DOHH2 (cell line): ENCODE measurements around the gene MCUR1.

Experiments used
- H3F3A ChIP-seq: fragments of 200-600 bp; sonication (generic), shearing (Covaris generic); 2 replicates; pipeline ENCODE4 v1.6.0; 2016; ENCODE audit warnings: antibody characterized with exemption, mild to moderate bottlenecking; ENCODE audit not compliant: control insufficient read depth, insufficient read depth
- H3K27ac ChIP-seq: fragments of 200-600 bp; sonication (generic); 2 replicates; pipeline ENCODE4 v1.5.1; 2014; ENCODE audit warnings: low read depth, mild to moderate bottlenecking, low read length, moderate library complexity
- H3K27me3 ChIP-seq: fragments of 200-600 bp; sonication (generic); 2 replicates; pipeline ENCODE4 v1.6.1; 2014; ENCODE audit warnings: mild to moderate bottlenecking, low read length, mixed read lengths; ENCODE audit not compliant: control insufficient read depth
- H3K36me3 ChIP-seq: fragments of 200-600 bp; sonication (generic); 2 replicates; pipeline ENCODE4 v1.6.1; 2014; ENCODE audit warnings: mild to moderate bottlenecking, low read length, moderate library complexity, mixed read lengths; ENCODE audit not compliant: control insufficient read depth
- H3K4me1 ChIP-seq: fragments of 200-600 bp; sonication (generic); 2 replicates; pipeline ENCODE4 v1.6.1; 2014; ENCODE audit warnings: mild to moderate bottlenecking, low read length, mixed read lengths; ENCODE audit not compliant: control insufficient read depth
- H3K4me2 ChIP-seq: fragments of 200-600 bp; sonication (generic); 2 replicates; pipeline ENCODE4 v1.6.0; 2014; ENCODE audit warnings: mild to moderate bottlenecking, low read length, moderate library complexity
- H3K4me3 ChIP-seq: fragments of 200-600 bp; sonication (generic); 2 replicates; pipeline ENCODE4 v1.5.1; 2014; ENCODE audit warnings: mild to moderate bottlenecking, low read length, mixed read lengths
- H3K79me2 ChIP-seq: fragments of 200-600 bp; sonication (generic); 2 replicates; pipeline ENCODE4 v1.6.1; 2014; ENCODE audit warnings: mild to moderate bottlenecking, low read length, mixed read lengths; ENCODE audit not compliant: control insufficient read depth
- H3K9me2 ChIP-seq: fragments of 200-600 bp; sonication (generic); replicated peaks from 2 replicates; pipeline ENCODE4 v1.6.1; 2014; ENCODE audit warnings: mild to moderate bottlenecking, low read length, mixed read lengths; ENCODE audit not compliant: control insufficient read depth
- H3K9me3 ChIP-seq: fragments of 200-600 bp; sonication (generic); 2 replicates; pipeline ENCODE4 v1.6.1; 2014; ENCODE audit warnings: antibody characterized with exemption, low read length, mixed read lengths; ENCODE audit not compliant: control insufficient read depth, insufficient read depth
- H4K20me1 ChIP-seq: fragments of 200-600 bp; sonication (generic); 2 replicates; pipeline ENCODE4 v1.6.0; 2014; ENCODE audit warnings: low read depth, mild to moderate bottlenecking, antibody characterized with exemption, low read length, moderate library complexity; ENCODE audit not compliant: control insufficient read depth, insufficient read depth
- EZH2phosphoT487 ChIP-seq: fragments of 200-600 bp; sonication (generic); IDR thresholded peaks from 2 replicates; pipeline ENCODE4 v1.6.1; 2017; ENCODE audit warnings: borderline replicate concordance, mild to moderate bottlenecking, antibody characterized with exemption, low read length, moderate library complexity, mixed read lengths
- TF ChIP-seq, protein P1 (sequence below): fragments of 200-600 bp; sonication (generic); IDR thresholded peaks from one replicate; pipeline ENCODE4 v1.5.1; 2014; ENCODE audit warnings: antibody characterized with exemption, mild to moderate bottlenecking, low read depth, low read length; ENCODE audit not compliant: poor library complexity, severe bottlenecking

The MCUR1 gene

DNA sequence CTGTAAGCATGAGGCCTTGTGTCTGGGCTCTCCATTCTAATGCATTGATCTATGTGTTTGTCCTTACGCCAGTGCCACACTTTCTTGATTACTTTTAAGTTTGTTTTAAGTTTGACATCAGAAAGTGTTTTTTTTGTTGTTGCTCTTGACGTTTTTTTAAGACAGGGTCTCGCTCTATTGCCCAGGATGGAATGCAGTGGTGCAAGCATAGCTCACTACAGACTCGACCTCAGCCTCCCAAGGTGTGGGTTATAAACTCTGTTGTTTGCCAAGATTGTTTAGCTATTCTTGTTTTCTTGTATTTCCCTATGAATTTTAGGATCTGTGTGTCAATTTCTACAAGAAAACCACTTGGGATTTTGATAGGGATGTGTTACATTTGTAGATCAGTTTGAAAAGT, 5.6 kb downstream of the MCUR1 start:
- H3K4me3 ChIP-seq = no peak overlapping the region
- TF ChIP-seq EZH2phosphoT487 = no peak
- TF ChIP-seq, protein P1, sequence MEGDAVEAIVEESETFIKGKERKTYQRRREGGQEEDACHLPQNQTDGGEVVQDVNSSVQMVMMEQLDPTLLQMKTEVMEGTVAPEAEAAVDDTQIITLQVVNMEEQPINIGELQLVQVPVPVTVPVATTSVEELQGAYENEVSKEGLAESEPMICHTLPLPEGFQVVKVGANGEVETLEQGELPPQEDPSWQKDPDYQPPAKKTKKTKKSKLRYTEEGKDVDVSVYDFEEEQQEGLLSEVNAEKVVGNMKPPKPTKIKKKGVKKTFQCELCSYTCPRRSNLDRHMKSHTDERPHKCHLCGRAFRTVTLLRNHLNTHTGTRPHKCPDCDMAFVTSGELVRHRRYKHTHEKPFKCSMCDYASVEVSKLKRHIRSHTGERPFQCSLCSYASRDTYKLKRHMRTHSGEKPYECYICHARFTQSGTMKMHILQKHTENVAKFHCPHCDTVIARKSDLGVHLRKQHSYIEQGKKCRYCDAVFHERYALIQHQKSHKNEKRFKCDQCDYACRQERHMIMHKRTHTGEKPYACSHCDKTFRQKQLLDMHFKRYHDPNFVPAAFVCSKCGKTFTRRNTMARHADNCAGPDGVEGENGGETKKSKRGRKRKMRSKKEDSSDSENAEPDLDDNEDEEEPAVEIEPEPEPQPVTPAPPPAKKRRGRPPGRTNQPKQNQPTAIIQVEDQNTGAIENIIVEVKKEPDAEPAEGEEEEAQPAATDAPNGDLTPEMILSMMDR = no peak
- no peak overlapping the region for H3K4me2 ChIP-seq
- H3F3A ChIP-seq = no peaks in the 10 kb centered on the region
- H3K27ac ChIP-seq = no peak overlapping the region
- H3K79me2 ChIP-seq = peaks cover 70% of the 10 kb centered on the region
- H3K9me2 ChIP-seq = no peaks in the 10 kb centered on the region
- peaks cover 41% of the 10 kb centered on the region for H3K36me3 ChIP-seq
- H3K4me1 ChIP-seq = peaks cover 18% of the 10 kb centered on the region
- peaks cover 19% of the 10 kb centered on the region; the same call in 1 of the 2 replicates for H4K20me1 ChIP-seq
- H3K27me3 ChIP-seq = no peaks in the 10 kb centered on the region
- H3K9me3 ChIP-seq = no peaks in the 10 kb centered on the region

DNA sequence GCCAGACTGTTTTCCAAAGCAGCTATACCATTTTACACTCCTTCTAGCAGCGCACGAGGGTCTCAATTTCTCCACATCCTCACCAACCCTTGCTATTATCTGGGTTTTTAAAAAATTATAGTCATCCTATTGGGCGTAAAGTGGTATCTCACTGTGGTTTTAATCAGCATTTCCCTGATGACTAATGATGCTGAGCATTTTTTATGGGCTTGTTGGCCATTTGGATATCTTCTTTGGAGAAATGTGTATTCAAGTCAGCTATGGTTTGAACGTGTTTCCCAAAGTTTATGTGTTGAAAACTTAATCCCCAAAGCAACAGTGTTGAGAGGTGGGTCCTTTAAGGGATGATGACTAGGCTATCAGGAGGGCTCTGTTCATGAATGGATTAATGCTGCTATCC, 6.7 kb downstream of the MCUR1 start:
- H3K4me3 ChIP-seq = no peak overlapping the region

DNA sequence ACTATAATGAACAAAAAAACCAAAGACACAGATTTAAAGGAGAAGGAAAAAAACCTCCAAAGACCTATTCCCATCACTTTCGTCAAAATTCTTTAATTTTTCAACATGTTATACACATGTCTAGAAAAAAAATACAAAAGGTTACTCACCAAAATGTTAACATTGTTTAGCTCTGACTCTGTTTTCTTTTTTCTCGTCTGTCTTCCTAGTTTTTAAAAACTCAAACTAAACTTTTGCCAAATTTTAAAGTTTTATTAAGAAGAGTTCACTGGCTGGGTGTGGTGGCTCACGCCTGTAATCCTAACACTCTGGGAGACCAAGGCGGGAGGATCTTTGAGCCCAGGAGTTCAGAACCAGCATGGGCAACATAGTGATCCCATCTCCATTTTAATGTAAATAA, 10.8 kb downstream of the MCUR1 start:
- no peak for TF ChIP-seq EZH2phosphoT487
- TF ChIP-seq, protein P1 = no peak

More for the DNA sequence above, 6.7 kb downstream of the MCUR1 start:
- no peak overlapping the region for H3K27ac ChIP-seq
- no peaks in the 10 kb centered on the region for H3K9me3 ChIP-seq
- H3K4me2 ChIP-seq = no peak overlapping the region
- H3K4me1 ChIP-seq = peaks cover 14% of the 10 kb centered on the region
- H3K27me3 ChIP-seq = no peaks in the 10 kb centered on the region
- H3K79me2 ChIP-seq = peaks cover 59% of the 10 kb centered on the region
- H3F3A ChIP-seq = no peaks in the 10 kb centered on the region
- peaks cover 13% of the 10 kb centered on the region; the same call in 1 of the 2 replicates for H4K20me1 ChIP-seq
- H3K9me2 ChIP-seq = no peaks in the 10 kb centered on the region
- TF ChIP-seq, protein P1 = no peak
- no peak for TF ChIP-seq EZH2phosphoT487
- H3K36me3 ChIP-seq = peaks cover 44% of the 10 kb centered on the region

More for the DNA sequence above, 10.8 kb downstream of the MCUR1 start:
- H3K36me3 ChIP-seq = peaks cover 64% of the 10 kb centered on the region
- peaks cover 18% of the 10 kb centered on the region for H3K79me2 ChIP-seq
- no peaks in the 10 kb centered on the region for H4K20me1 ChIP-seq
- H3K9me2 ChIP-seq = no peaks in the 10 kb centered on the region
- H3K4me2 ChIP-seq = no peak overlapping the region
- H3K4me3 ChIP-seq = no peak overlapping the region
- H3K9me3 ChIP-seq = no peaks in the 10 kb centered on the region
- no peak overlapping the region for H3K27ac ChIP-seq
- H3K4me1 ChIP-seq = no peaks in the 10 kb centered on the region
- no peaks in the 10 kb centered on the region for H3F3A ChIP-seq
- no peaks in the 10 kb centered on the region for H3K27me3 ChIP-seq
